OCI-LY7 (cell line): ENCODE results near the gene MAN1B1.

ENCODE experiments used
- CTCF ChIP-seq: fragments of 200-600 bp; sonication (generic); conservative IDR thresholded peaks from 2 replicates; pipeline ENCODE4 v1.5.1; 2014; ENCODE audit warnings: mild to moderate bottlenecking, antibody characterized with exemption, low read length, moderate library complexity, mixed read lengths
- EZH2phosphoT487 ChIP-seq: fragments of 200-600 bp; sonication (generic); IDR thresholded peaks from 2 replicates; pipeline ENCODE4 v1.6.1; 2018; ENCODE audit warnings: low read depth, borderline replicate concordance, mild to moderate bottlenecking, mixed run types, antibody characterized with exemption, low read length, moderate library complexity, mixed read lengths

DNA sequence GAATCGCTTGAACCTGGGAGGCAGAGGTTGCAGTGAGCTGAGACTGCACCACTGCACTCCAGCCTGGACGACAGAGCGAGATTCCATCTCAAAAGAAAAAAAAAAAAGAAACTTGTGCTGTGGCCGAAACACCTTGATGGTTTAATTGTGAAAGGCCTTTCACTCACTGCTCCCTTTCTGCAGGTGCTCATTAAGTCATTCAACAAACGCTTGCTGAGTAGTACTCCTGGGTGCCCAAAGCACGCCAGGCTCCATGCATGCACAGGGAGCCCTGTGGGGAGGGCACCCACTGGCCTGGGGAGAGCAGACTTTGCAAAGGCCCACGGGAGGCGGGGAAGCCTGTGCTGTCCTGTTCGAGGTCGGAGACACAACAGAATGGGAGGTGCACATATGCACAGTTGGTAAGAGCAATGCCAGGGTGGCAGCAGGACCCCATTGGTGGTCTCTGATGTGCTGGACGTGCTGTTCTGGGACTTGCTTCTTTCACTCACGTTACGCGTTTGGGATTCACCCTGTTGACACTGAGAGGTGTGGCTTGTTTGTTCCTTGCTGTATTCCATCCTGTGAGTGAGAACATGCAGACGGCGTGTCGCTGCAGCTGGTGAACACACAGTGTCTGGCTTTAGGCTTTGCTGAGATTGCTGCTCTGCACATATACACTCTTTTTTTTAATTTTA is 29.9 kb upstream of the MAN1B1 start:
- TF ChIP-seq CTCF (no peak), EZH2phosphoT487 (no peak)
